HEK293 (cell line): ENCODE results near the gene SPIB.
A peak's percentile ranks its signal among the peaks of the same experiment; 100 is the strongest.

Experiments used
- BCL11A ChIP-seq: fragments of 450-650 bp; formaldehyde crosslinking; IDR thresholded peaks from 2 replicates; pipeline ENCODE4 v1.5.1; 2016; ENCODE audit warnings: low read depth, missing biosample characterization, missing genetic modification characterization
- IKZF3 ChIP-seq: fragments of 450-650 bp; IDR thresholded peaks from 2 replicates; pipeline ENCODE4 v1.5.0; 2018; ENCODE audit warnings: missing biosample characterization, mild to moderate bottlenecking, missing genetic modification characterization, moderate library complexity
- KLF8 ChIP-seq: fragments of 450-650 bp; formaldehyde crosslinking; IDR thresholded peaks from 2 replicates; pipeline ENCODE4 v1.5.1; 2016; ENCODE audit warnings: missing biosample characterization, missing genetic modification characterization
- MYNN ChIP-seq: fragments of 450-650 bp; formaldehyde crosslinking; IDR thresholded peaks from 2 replicates; pipeline ENCODE4 v1.5.1; 2016; ENCODE audit warnings: missing biosample characterization, missing genetic modification characterization, borderline replicate concordance
- RBAK ChIP-seq: fragments of 450-650 bp; formaldehyde crosslinking; IDR thresholded peaks from 2 replicates; pipeline ENCODE4 v1.5.1; 2016; ENCODE audit warnings: missing biosample characterization, missing genetic modification characterization
- REPIN1 ChIP-seq: fragments of 450-650 bp; formaldehyde crosslinking; IDR thresholded peaks from 2 replicates; pipeline ENCODE4 v1.5.1; 2017; ENCODE audit warnings: missing biosample characterization, missing genetic modification characterization, low read depth
- YY1 ChIP-seq: fragments of 450-650 bp; formaldehyde crosslinking; IDR thresholded peaks from 2 replicates; pipeline ENCODE4 v1.5.1; 2018; ENCODE audit warnings: missing biosample characterization, missing genetic modification characterization
- ZFHX2 ChIP-seq: fragments of 450-650 bp; formaldehyde crosslinking; conservative IDR thresholded peaks from 2 replicates; pipeline ENCODE4 v1.5.1; 2016; ENCODE audit warnings: missing biosample characterization, missing genetic modification characterization
- ZFP37 ChIP-seq: fragments of 450-650 bp; formaldehyde crosslinking; IDR thresholded peaks from 2 replicates; pipeline ENCODE4 v1.5.1; 2016; ENCODE audit warnings: missing biosample characterization, missing genetic modification characterization
- ZFP41 ChIP-seq: fragments of 450-650 bp; formaldehyde crosslinking; IDR thresholded peaks from 2 replicates; pipeline ENCODE4 v1.5.1; 2016; ENCODE audit warnings: missing biosample characterization, missing genetic modification characterization, borderline replicate concordance
- ZNF132 ChIP-seq: fragments of 450-650 bp; formaldehyde crosslinking; IDR thresholded peaks from 2 replicates; pipeline ENCODE4 v1.5.1; 2017; ENCODE audit warnings: missing biosample characterization, missing genetic modification characterization, borderline replicate concordance
- ZNF146 ChIP-seq: fragments of 450-650 bp; formaldehyde crosslinking; IDR thresholded peaks from 2 replicates; pipeline ENCODE4 v1.5.1; 2016; ENCODE audit warnings: missing biosample characterization, missing genetic modification characterization
- ZNF266 ChIP-seq: fragments of 450-650 bp; formaldehyde crosslinking; IDR thresholded peaks from 2 replicates; pipeline ENCODE4 v1.5.1; 2016; ENCODE audit warnings: missing biosample characterization, missing genetic modification characterization, low read depth
- ZNF274 ChIP-seq, 2 experiments: fragments of 200-500 bp in 1 of 2; fragments of 450-650 bp in 1 of 2; sonication (Bioruptor generic) in 1 of 2; formaldehyde crosslinking in 1 of 2; IDR thresholded peaks; 2 replicates each; pipeline versions ENCODE4 v1.5.1 to v1.6.1; 2014 to 2016; ENCODE audit warnings: borderline replicate concordance in 1 of 2, inconsistent platforms in 1 of 2, low read length in 1 of 2, missing biosample characterization in 1 of 2, missing genetic modification characterization in 1 of 2
- ZNF292 ChIP-seq: fragments of 450-650 bp; formaldehyde crosslinking; IDR thresholded peaks from 2 replicates; pipeline ENCODE4 v1.5.1; 2016; ENCODE audit warnings: low read depth, missing biosample characterization, missing genetic modification characterization, borderline replicate concordance
- ZNF571 ChIP-seq: fragments of 450-650 bp; formaldehyde crosslinking; IDR thresholded peaks from 2 replicates; pipeline ENCODE4 v1.5.0; 2017; ENCODE audit warnings: missing biosample characterization, missing genetic modification characterization
- ZNF670 ChIP-seq: fragments of 450-650 bp; formaldehyde crosslinking; IDR thresholded peaks from 2 replicates; pipeline ENCODE4 v1.5.1; 2016; ENCODE audit warnings: missing biosample characterization, missing genetic modification characterization, low read depth
- ZNF677 ChIP-seq: fragments of 450-650 bp; IDR thresholded peaks from 2 replicates; pipeline ENCODE4 v1.5.0; 2018; ENCODE audit warnings: missing biosample characterization, mild to moderate bottlenecking, missing genetic modification characterization, moderate library complexity
- ZNF785 ChIP-seq: fragments of 450-650 bp; formaldehyde crosslinking; IDR thresholded peaks from 2 replicates; pipeline ENCODE4 v1.5.1; 2016; ENCODE audit warnings: missing biosample characterization, missing genetic modification characterization
- ZSCAN23 ChIP-seq: fragments of 450-650 bp; formaldehyde crosslinking; IDR thresholded peaks from 2 replicates; pipeline ENCODE4 v1.5.1; 2016; ENCODE audit warnings: missing biosample characterization, missing genetic modification characterization
- TF ChIP-seq, protein P1 (sequence below): fragments of 450-650 bp; formaldehyde crosslinking; IDR thresholded peaks from 2 replicates; pipeline ENCODE4 v1.5.1; 2017; ENCODE audit warnings: missing biosample characterization, missing genetic modification characterization
- TF ChIP-seq, protein P2 (sequence below): fragments of 450-650 bp; formaldehyde crosslinking; IDR thresholded peaks from 2 replicates; pipeline ENCODE4 v1.5.1; 2016; ENCODE audit warnings: missing biosample characterization, missing genetic modification characterization
- TF ChIP-seq, protein P3 (sequence below): fragments of 450-650 bp; formaldehyde crosslinking; IDR thresholded peaks from 2 replicates; pipeline ENCODE4 v1.5.1; 2016; ENCODE audit warnings: missing biosample characterization, missing genetic modification characterization
- TF ChIP-seq, protein P4 (sequence below): fragments of 450-650 bp; formaldehyde crosslinking; IDR thresholded peaks from 2 replicates; pipeline ENCODE4 v1.5.1; 2016; ENCODE audit warnings: missing biosample characterization, missing genetic modification characterization
- TF ChIP-seq, protein P5 (sequence below): fragments of 450-650 bp; formaldehyde crosslinking; IDR thresholded peaks from 2 replicates; pipeline ENCODE4 v1.5.1; 2016; ENCODE audit warnings: missing biosample characterization, missing genetic modification characterization, low read depth
- TF ChIP-seq, protein P6 (sequence below): fragments of 450-650 bp; formaldehyde crosslinking; IDR thresholded peaks from 2 replicates; pipeline ENCODE4 v1.5.1; 2016; ENCODE audit warnings: missing biosample characterization, missing genetic modification characterization

SPIB gene

DNA sequence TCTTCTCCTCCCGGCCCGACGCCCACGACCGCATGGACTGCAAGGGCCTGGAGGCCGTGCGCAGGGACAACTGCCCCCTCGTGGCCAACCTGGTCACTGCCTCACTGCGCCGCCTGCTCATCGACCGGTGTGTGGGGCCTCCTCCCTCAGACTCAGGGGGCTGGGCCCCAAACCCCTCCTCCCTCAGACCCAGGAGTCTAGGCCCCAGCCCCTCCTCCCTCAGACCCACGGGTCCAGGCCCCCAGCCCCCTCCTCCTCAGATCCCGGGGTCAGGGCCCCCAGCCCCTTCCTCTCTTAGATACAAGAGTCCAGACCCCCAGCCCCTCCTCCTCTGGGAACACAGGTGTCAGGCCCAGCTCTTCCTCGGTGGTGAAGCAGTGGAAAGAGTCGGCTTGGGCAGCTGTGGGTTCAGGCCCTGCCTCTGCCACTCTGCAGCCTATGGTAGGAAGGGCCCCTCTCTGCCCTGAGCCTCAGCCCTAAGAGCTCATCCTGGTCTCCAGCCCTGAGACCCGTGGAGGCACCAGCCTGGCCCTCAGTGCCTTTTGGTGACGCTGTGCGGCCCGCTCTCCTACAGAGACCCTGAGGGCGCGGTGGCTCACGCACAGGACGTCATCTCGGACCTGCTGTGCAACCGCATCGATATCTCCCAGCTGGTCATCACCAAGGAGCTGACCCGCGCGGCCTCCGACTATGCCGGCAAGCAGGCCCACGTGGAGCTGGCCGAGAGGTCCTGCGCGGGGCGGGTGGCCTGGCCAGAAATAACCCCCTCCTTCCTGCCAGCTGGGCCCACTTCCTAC is 3.7 kb upstream of the SPIB start (continued):
- TF ChIP-seq ZNF274 (IDR thresholded peaks at IDR 0.05; ENCODE audit: low read length), result no peak
- TF ChIP-seq ZNF274 (tag by site-specific recombination; IDR thresholded peaks at IDR 0.05; ENCODE audit: borderline replicate concordance), result no peak
- TF ChIP-seq ZNF132 (tag by site-specific recombination), result no peak
- TF ChIP-seq, protein P1, sequence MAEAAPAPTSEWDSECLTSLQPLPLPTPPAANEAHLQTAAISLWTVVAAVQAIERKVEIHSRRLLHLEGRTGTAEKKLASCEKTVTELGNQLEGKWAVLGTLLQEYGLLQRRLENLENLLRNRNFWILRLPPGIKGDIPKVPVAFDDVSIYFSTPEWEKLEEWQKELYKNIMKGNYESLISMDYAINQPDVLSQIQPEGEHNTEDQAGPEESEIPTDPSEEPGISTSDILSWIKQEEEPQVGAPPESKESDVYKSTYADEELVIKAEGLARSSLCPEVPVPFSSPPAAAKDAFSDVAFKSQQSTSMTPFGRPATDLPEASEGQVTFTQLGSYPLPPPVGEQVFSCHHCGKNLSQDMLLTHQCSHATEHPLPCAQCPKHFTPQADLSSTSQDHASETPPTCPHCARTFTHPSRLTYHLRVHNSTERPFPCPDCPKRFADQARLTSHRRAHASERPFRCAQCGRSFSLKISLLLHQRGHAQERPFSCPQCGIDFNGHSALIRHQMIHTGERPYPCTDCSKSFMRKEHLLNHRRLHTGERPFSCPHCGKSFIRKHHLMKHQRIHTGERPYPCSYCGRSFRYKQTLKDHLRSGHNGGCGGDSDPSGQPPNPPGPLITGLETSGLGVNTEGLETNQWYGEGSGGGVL (tag by site-specific recombination), result no peak
- no peak for TF ChIP-seq ZSCAN23 (tag by site-specific recombination)
- TF ChIP-seq, protein P2, sequence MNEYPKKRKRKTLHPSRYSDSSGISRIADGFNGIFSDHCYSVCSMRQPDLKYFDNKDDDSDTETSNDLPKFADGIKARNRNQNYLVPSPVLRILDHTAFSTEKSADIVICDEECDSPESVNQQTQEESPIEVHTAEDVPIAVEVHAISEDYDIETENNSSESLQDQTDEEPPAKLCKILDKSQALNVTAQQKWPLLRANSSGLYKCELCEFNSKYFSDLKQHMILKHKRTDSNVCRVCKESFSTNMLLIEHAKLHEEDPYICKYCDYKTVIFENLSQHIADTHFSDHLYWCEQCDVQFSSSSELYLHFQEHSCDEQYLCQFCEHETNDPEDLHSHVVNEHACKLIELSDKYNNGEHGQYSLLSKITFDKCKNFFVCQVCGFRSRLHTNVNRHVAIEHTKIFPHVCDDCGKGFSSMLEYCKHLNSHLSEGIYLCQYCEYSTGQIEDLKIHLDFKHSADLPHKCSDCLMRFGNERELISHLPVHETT (tag by site-specific recombination), result no peak
- TF ChIP-seq, protein P3, sequence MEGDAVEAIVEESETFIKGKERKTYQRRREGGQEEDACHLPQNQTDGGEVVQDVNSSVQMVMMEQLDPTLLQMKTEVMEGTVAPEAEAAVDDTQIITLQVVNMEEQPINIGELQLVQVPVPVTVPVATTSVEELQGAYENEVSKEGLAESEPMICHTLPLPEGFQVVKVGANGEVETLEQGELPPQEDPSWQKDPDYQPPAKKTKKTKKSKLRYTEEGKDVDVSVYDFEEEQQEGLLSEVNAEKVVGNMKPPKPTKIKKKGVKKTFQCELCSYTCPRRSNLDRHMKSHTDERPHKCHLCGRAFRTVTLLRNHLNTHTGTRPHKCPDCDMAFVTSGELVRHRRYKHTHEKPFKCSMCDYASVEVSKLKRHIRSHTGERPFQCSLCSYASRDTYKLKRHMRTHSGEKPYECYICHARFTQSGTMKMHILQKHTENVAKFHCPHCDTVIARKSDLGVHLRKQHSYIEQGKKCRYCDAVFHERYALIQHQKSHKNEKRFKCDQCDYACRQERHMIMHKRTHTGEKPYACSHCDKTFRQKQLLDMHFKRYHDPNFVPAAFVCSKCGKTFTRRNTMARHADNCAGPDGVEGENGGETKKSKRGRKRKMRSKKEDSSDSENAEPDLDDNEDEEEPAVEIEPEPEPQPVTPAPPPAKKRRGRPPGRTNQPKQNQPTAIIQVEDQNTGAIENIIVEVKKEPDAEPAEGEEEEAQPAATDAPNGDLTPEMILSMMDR (tag by site-specific recombination), result peak; percentile 84
- no peak for TF ChIP-seq YY1
- 0 out of 2 replicates have a peak, but pooled peaks have one; percentile 59 for TF ChIP-seq ZFP37 (tag by site-specific recombination)
- TF ChIP-seq ZNF677, result no peak
- no peak for TF ChIP-seq IKZF3 (tag by site-specific recombination)
- TF ChIP-seq ZFP41 (tag by site-specific recombination), result no peak
- TF ChIP-seq MYNN (tag by site-specific recombination), result no peak
- TF ChIP-seq ZNF292 (tag by site-specific recombination), result no peak
- TF ChIP-seq REPIN1 (tag by site-specific recombination), result no peak
- TF ChIP-seq KLF8 (tag by site-specific recombination), result peak; percentile 64; the same call in 1 of the 2 replicates
- no peak for TF ChIP-seq ZNF266
- TF ChIP-seq, protein P4, sequence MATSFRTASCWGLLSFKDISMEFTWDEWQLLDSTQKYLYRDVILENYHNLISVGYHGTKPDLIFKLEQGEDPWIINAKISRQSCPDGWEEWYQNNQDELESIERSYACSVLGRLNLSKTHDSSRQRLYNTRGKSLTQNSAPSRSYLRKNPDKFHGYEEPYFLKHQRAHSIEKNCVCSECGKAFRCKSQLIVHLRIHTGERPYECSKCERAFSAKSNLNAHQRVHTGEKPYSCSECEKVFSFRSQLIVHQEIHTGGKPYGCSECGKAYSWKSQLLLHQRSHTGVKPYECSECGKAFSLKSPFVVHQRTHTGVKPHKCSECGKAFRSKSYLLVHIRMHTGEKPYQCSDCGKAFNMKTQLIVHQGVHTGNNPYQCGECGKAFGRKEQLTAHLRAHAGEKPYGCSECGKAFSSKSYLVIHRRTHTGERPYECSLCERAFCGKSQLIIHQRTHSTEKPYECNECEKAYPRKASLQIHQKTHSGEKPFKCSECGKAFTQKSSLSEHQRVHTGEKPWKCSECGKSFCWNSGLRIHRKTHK, result no peak
- no peak; the same call in 1 of the 2 replicates for TF ChIP-seq BCL11A (tag by site-specific recombination)
- TF ChIP-seq, protein P5, sequence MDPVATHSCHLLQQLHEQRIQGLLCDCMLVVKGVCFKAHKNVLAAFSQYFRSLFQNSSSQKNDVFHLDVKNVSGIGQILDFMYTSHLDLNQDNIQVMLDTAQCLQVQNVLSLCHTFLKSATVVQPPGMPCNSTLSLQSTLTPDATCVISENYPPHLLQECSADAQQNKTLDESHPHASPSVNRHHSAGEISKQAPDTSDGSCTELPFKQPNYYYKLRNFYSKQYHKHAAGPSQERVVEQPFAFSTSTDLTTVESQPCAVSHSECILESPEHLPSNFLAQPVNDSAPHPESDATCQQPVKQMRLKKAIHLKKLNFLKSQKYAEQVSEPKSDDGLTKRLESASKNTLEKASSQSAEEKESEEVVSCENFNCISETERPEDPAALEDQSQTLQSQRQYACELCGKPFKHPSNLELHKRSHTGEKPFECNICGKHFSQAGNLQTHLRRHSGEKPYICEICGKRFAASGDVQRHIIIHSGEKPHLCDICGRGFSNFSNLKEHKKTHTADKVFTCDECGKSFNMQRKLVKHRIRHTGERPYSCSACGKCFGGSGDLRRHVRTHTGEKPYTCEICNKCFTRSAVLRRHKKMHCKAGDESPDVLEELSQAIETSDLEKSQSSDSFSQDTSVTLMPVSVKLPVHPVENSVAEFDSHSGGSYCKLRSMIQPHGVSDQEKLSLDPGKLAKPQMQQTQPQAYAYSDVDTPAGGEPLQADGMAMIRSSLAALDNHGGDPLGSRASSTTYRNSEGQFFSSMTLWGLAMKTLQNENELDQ, result no peak
- no peak for TF ChIP-seq RBAK
- TF ChIP-seq, protein P6, sequence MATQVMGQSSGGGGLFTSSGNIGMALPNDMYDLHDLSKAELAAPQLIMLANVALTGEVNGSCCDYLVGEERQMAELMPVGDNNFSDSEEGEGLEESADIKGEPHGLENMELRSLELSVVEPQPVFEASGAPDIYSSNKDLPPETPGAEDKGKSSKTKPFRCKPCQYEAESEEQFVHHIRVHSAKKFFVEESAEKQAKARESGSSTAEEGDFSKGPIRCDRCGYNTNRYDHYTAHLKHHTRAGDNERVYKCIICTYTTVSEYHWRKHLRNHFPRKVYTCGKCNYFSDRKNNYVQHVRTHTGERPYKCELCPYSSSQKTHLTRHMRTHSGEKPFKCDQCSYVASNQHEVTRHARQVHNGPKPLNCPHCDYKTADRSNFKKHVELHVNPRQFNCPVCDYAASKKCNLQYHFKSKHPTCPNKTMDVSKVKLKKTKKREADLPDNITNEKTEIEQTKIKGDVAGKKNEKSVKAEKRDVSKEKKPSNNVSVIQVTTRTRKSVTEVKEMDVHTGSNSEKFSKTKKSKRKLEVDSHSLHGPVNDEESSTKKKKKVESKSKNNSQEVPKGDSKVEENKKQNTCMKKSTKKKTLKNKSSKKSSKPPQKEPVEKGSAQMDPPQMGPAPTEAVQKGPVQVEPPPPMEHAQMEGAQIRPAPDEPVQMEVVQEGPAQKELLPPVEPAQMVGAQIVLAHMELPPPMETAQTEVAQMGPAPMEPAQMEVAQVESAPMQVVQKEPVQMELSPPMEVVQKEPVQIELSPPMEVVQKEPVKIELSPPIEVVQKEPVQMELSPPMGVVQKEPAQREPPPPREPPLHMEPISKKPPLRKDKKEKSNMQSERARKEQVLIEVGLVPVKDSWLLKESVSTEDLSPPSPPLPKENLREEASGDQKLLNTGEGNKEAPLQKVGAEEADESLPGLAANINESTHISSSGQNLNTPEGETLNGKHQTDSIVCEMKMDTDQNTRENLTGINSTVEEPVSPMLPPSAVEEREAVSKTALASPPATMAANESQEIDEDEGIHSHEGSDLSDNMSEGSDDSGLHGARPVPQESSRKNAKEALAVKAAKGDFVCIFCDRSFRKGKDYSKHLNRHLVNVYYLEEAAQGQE (tag by site-specific recombination), result no peak
- TF ChIP-seq ZNF571, result no peak
- TF ChIP-seq ZNF785 (tag by site-specific recombination), result 0 out of 2 replicates have a peak, but pooled peaks have one; percentile 38
- TF ChIP-seq ZNF670, result no peak
- TF ChIP-seq ZFHX2 (tag by site-specific recombination), result peak; percentile 91
- no peak for TF ChIP-seq ZNF146 (tag by site-specific recombination)
